ENCODE measurements around the gene PRR20G. TPM values are rescaled to one million over a fixed set of nuclear protein-coding genes. Genes with fewer than 3 reads are reported as not detected.
"Not testable (repeated sequence)": the region's sequence is repeated elsewhere in the genome, so short reads cannot be mapped to it uniquely, and the experiment has no call there.

Gene PRR20G
- total RNA-seq, 2 experiments from 2014 or later: not detected

GRCh38 chr3:127320529-127321121 is 32.8 kb upstream of the PRR20G start:
- DNase-seq (no peak), ATAC-seq (ENCODE audit: poor library complexity) (no peak)
- no peak overlapping the region for H3K4me3 ChIP-seq (ENCODE audit: low read length)
- H3K9me3 ChIP-seq (ENCODE audit: control insufficient read depth in 1 of 2, insufficient read depth in 1 of 2, low read length in 2 of 2): peaks cover 0 to 11% of the 10 kb centered on the region in 2 experiments
- peaks cover 4% of the 10 kb centered on the region for H3K9me3 Mint-ChIP-seq
- POLR2A ChIA-PET: no interaction called here
- peaks cover 17% of the 10 kb centered on the region for H3K27me3 Mint-ChIP-seq
- no peak overlapping the region for H3K4me3 Mint-ChIP-seq
- no peak overlapping the region for H3K27ac ChIP-seq (ENCODE audit: low read depth in 1 of 2, low read length in 2 of 2)
- CTCF ChIA-PET: no interaction called here
- no peak overlapping the region for H3K27ac Mint-ChIP-seq
- no peaks in the 10 kb centered on the region for H3K4me1 Mint-ChIP-seq (ENCODE audit: low read depth)
- intact Hi-C loops (cut with DNase I, micrococcal nuclease): no loop called here
- no peaks in the 10 kb centered on the region for H3K4me1 ChIP-seq (ENCODE audit: insufficient read depth, low read length)
- no peak for TF ChIP-seq CTCF (IDR thresholded peaks at IDR 0.05)
- no peaks in the 10 kb centered on the region for H3K36me3 ChIP-seq (ENCODE audit: insufficient read depth, low read length)
- no peaks in the 10 kb centered on the region for H3K36me3 Mint-ChIP-seq (ENCODE audit: low read depth)
- H3K27me3 ChIP-seq (ENCODE audit: control insufficient read depth in 1 of 2, insufficient read depth in 2 of 2, low read length in 2 of 2): peaks cover 0 to 7% of the 10 kb centered on the region in 2 experiments

- intact Hi-C loops (cut with DNase I, micrococcal nuclease): no loop called here
- ChIA-PET POLR2A (no interaction called here), CTCF (no interaction called here)
- ATAC-seq (ENCODE audit: poor library complexity) (no peak), DNase-seq (no peak)
- Mint-ChIP-seq H3K4me1 (ENCODE audit: low read depth) (no peaks in the 10 kb centered on the region), H3K27me3 (peaks cover 42% of the 10 kb centered on the region), H3K9me3 (peaks cover 4% of the 10 kb centered on the region), H3K27ac (no peak overlapping the region), H3K36me3 (ENCODE audit: low read depth) (no peaks in the 10 kb centered on the region), H3K4me3 (no peak overlapping the region)
- no peak overlapping the region for H3K4me3 ChIP-seq (ENCODE audit: low read length)
- peaks cover 0 to 9% of the 10 kb centered on the region in 2 experiments for H3K9me3 ChIP-seq (ENCODE audit: control insufficient read depth in 1 of 2, insufficient read depth in 1 of 2, low read length in 2 of 2)
- no peak for TF ChIP-seq CTCF (IDR thresholded peaks at IDR 0.05)
- no peaks in the 10 kb centered on the region for H3K36me3 ChIP-seq (ENCODE audit: insufficient read depth, low read length)
- no peaks in the 10 kb centered on the region for H3K4me1 ChIP-seq (ENCODE audit: insufficient read depth, low read length)
- peaks cover 4% of the 10 kb centered on the region in 2 experiments for H3K27me3 ChIP-seq (ENCODE audit: control insufficient read depth in 1 of 2, insufficient read depth in 2 of 2, low read length in 2 of 2)
- no peak overlapping the region for H3K27ac ChIP-seq (ENCODE audit: low read depth in 1 of 2, low read length in 2 of 2)
Observed at GRCh38 chr3:127316685-127317084, 28.8 kb upstream of the PRR20G start.

- ATAC-seq (ENCODE audit: poor library complexity) (no peak), DNase-seq (no peak)
- Mint-ChIP-seq H3K27me3 (peaks cover 43% of the 10 kb centered on the region), H3K4me3 (no peak overlapping the region), H3K36me3 (ENCODE audit: low read depth) (no peaks in the 10 kb centered on the region), H3K4me1 (ENCODE audit: low read depth) (no peaks in the 10 kb centered on the region), H3K27ac (no peak overlapping the region), H3K9me3 (no peaks in the 10 kb centered on the region)
- CTCF ChIA-PET: no interaction called here
- no peaks in the 10 kb centered on the region for H3K4me1 ChIP-seq (ENCODE audit: insufficient read depth, low read length)
- POLR2A ChIA-PET: no interaction called here
- TF ChIP-seq CTCF (IDR thresholded peaks at IDR 0.05): no peak
- H3K27me3 ChIP-seq (ENCODE audit: control insufficient read depth in 1 of 2, insufficient read depth in 2 of 2, low read length in 2 of 2): peaks cover 3 to 4% of the 10 kb centered on the region in 2 experiments
- intact Hi-C loops (cut with DNase I, micrococcal nuclease): no loop called here
- no peak overlapping the region for H3K4me3 ChIP-seq (ENCODE audit: low read length)
- H3K9me3 ChIP-seq (ENCODE audit: control insufficient read depth in 1 of 2, insufficient read depth in 1 of 2, low read length in 2 of 2): peaks cover 0 to 8% of the 10 kb centered on the region in 2 experiments
- H3K27ac ChIP-seq (ENCODE audit: low read depth in 1 of 2, low read length in 2 of 2): no peak overlapping the region
- no peaks in the 10 kb centered on the region for H3K36me3 ChIP-seq (ENCODE audit: insufficient read depth, low read length)
Observed at GRCh38 chr3:127312818-127313217, 25.0 kb upstream of the PRR20G start.

- intact Hi-C loops (cut with DNase I, micrococcal nuclease); H3K4me1 ChIP-seq (ENCODE audit: insufficient read depth, low read length); H3K36me3 ChIP-seq (ENCODE audit: insufficient read depth, low read length); H3K4me3 ChIP-seq (ENCODE audit: low read length); DNase-seq; H3K4me1 Mint-ChIP-seq (ENCODE audit: low read depth); H3K4me3 Mint-ChIP-seq; ATAC-seq (ENCODE audit: poor library complexity); H3K27ac ChIP-seq (ENCODE audit: low read depth in 1 of 2, low read length in 2 of 2); H3K27me3 ChIP-seq (ENCODE audit: control insufficient read depth in 1 of 2, insufficient read depth in 2 of 2, low read length in 2 of 2); H3K9me3 Mint-ChIP-seq; POLR2A ChIA-PET; CTCF ChIA-PET; H3K36me3 Mint-ChIP-seq (ENCODE audit: low read depth); H3K27ac Mint-ChIP-seq: not testable (repeated sequence)
- H3K9me3 ChIP-seq (ENCODE audit: control insufficient read depth in 1 of 2, insufficient read depth in 1 of 2, low read length in 2 of 2): peaks cover 0 to 13% of the 10 kb centered on the region in 2 experiments
- peaks cover 41% of the 10 kb centered on the region for H3K27me3 Mint-ChIP-seq
Observed at GRCh38 chr3:127308821-127309220, 21.0 kb upstream of the PRR20G start.
